ENCODE measurements around the gene SPAG16.
"Not testable (repeated sequence)": the region's sequence is repeated elsewhere in the genome, so short reads cannot be mapped to it uniquely, and the experiment has no call there.

SPAG16 gene

DNA sequence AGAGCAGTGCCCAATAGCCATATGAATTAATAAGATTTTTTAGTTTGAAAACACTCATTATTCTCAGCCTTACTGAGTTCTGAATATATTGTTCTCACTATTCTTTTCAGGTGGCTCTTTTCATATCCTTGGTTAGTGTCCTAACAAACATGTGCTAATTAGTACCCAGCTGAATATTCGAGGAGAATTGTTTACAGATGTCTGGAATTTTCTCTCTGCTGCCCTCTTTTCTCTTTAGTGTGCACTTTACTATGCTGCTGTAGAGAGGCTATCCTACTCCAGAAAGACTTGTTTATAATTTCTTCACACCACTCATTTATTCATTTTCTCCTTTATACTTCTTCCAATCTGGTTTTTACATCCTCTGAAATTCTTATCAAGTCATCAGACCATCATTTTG, 405.3 kb downstream of the SPAG16 start:
- intact Hi-C loops (cut with micrococcal nuclease), result no loop called here
- Mint-ChIP-seq H3K27me3 (no peaks in the 10 kb centered on the region), H3K36me3 (ENCODE audit: low read depth) (no peaks in the 10 kb centered on the region), H3K4me3 (no peak overlapping the region), H3K27ac (no peak overlapping the region), H3K9me3 (peaks cover 6% of the 10 kb centered on the region), H3K4me1 (ENCODE audit: low read depth) (no peaks in the 10 kb centered on the region)

DNA sequence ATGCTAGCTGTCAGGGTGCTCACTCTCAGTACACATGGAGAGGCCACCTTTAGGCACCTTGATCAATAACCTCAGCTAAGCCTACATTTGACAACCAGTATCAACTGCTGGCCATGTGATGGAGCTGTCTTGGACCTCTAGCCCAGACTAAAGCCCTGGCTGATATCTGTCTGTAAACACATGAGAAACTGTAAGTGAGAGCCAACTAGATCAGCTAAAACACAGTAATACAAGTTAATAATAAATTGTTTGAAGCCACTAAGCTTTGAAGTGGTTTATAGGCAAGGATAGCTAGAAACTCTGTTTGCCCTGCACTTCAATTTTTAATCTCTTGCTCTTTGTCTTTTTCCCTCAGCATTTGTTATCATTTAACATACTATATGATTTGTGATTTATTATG, 407.1 kb downstream of the SPAG16 start:
- no peaks in the 10 kb centered on the region for H3K36me3 Mint-ChIP-seq (ENCODE audit: low read depth)
- no peaks in the 10 kb centered on the region for H3K4me1 Mint-ChIP-seq (ENCODE audit: low read depth)
- H3K27ac Mint-ChIP-seq, result no peak overlapping the region
- peaks cover 6% of the 10 kb centered on the region for H3K9me3 Mint-ChIP-seq
- no peaks in the 10 kb centered on the region for H3K27me3 Mint-ChIP-seq
- intact Hi-C loops (cut with micrococcal nuclease), result no loop called here
- H3K4me3 Mint-ChIP-seq, result no peak overlapping the region

DNA sequence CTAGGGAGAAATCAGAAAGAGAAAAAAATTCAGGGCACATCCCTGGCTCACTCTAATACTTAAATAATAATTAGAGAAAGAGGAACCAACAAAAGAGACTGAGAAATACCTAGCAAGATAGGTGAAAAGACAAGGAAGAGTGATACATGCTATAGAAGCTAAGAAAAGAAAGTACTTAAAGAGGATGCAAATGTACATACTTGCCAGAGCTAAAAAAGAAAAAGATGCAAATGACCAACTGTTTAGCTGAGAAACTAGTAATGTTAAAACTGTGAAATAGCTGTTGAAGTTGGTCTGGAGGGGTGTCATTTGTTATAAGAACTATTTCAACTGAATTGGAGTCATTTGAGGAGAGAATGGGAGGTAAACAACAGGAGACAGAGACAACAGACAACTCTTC, 412.2 kb downstream of the SPAG16 start:
- Mint-ChIP-seq H3K36me3 (ENCODE audit: low read depth) (no peaks in the 10 kb centered on the region), H3K27me3 (no peaks in the 10 kb centered on the region), H3K4me1 (ENCODE audit: low read depth) (no peaks in the 10 kb centered on the region), H3K4me3 (no peak overlapping the region), H3K27ac (no peak overlapping the region), H3K9me3 (no peaks in the 10 kb centered on the region)
- intact Hi-C loops (cut with micrococcal nuclease), result no loop called here

DNA sequence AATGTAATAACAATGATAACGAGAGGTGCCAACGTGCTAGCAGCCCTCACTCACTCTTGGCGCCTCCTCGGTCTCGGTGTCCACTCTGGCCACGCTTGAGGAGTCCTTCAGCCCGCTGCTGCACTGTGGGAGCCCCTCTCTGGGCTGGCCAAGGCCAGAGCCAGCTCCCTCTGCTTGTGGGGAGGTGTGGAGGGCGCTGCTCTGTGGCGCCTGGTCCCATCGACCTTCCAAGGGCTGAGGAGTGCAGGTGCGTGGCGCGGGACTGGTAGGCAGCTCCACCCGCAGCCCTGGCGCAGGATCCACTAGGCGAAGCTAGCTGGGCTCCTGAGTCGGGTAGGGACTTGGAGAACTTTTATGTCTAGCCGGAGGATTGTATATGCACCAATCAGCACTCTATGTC, 417.1 kb downstream of the SPAG16 start:
- intact Hi-C loops (cut with micrococcal nuclease); H3K4me1 Mint-ChIP-seq (ENCODE audit: low read depth); H3K27ac Mint-ChIP-seq; H3K4me3 Mint-ChIP-seq; H3K36me3 Mint-ChIP-seq (ENCODE audit: low read depth); H3K27me3 Mint-ChIP-seq: not testable (repeated sequence)
- H3K9me3 Mint-ChIP-seq, result peaks cover 19% of the 10 kb centered on the region

DNA sequence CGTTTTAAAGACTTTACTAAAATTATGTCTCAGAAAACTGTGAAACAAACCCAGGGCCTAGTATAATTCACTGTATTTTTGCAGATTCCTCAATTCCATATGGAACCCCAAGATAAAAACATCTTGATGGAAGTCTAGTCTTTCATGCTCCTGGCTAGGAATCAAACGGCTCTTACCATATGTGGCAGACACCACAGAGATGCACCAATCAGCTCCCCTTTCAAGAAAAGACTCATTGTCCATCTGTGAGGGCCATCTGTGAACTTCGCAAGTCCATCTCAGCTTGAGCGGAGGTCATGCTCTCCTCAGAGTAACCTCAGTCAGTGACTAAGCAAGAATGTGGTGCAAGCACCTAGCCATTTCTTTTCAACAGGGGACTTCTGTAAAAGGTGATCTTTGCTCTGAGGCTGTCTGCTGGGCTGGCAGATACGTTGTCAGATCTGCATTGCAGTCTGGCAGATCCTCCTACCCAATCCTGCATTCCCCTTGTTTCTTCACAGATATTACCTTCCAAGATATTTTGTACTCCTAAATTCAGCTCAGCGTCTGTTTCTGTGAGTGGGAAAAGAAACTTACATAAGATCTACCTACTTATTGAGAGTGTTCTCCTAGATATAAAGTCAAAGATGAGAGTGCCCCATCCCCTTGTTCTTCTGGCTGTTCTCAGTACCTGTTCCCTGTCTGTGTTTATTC, 419.3 kb downstream of the SPAG16 start:
- Mint-ChIP-seq H3K4me3 (no peak overlapping the region), H3K27ac (no peak overlapping the region), H3K9me3 (peaks cover 19% of the 10 kb centered on the region), H3K4me1 (ENCODE audit: low read depth) (no peaks in the 10 kb centered on the region), H3K36me3 (ENCODE audit: low read depth) (no peaks in the 10 kb centered on the region), H3K27me3 (no peaks in the 10 kb centered on the region)
- intact Hi-C loops (cut with micrococcal nuclease), result no loop called here

DNA sequence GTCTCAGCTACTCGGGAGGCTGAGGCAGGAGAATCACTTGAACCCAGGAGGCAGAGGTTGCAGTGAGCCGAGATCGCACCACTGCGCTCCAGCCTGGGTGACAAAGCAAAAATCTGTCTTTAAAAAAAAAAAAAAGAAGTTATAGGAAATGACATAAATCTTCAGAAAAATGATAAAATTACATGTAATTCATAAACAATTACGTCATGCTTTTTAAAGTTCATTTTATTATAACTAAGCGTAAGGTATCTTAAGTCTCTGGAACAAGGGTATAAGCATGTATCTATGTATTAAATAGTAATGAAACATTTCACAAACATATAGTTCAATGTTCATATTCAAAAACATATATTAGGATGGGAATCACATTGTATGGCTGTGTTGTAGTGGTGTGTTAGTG, 425.9 kb downstream of the SPAG16 start:
- Mint-ChIP-seq H3K27ac (no peak overlapping the region), H3K36me3 (ENCODE audit: low read depth) (no peaks in the 10 kb centered on the region), H3K27me3 (no peaks in the 10 kb centered on the region), H3K4me1 (ENCODE audit: low read depth) (no peaks in the 10 kb centered on the region), H3K9me3 (no peaks in the 10 kb centered on the region), H3K4me3 (no peak overlapping the region)
- intact Hi-C loops (cut with micrococcal nuclease), result no loop called here

DNA sequence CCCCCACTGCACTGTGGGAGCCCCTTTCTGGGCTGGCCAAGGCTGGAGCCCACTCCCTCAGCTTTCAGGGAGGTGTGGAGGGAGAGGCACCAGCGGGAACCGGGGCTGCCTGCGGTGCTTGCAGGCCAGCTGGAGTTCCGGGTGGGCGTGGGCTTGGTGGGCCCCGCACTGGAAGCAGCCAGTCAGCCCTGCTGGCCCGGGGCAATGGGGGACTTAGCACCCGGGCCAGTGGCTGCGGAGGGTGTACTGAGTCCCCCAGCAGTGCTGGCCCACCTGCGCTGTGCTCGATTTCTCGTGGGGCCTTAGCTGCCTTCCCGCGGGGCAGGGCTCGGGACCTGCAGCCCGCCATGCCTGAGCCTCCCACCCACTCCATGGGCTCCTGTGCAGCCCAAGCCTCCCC, 434.1 kb downstream of the SPAG16 start:
- H3K36me3 Mint-ChIP-seq (ENCODE audit: low read depth); H3K4me3 Mint-ChIP-seq; H3K4me1 Mint-ChIP-seq (ENCODE audit: low read depth); H3K27ac Mint-ChIP-seq; H3K27me3 Mint-ChIP-seq; intact Hi-C loops (cut with micrococcal nuclease): not testable (repeated sequence)
- H3K9me3 Mint-ChIP-seq, result peaks cover 19% of the 10 kb centered on the region

DNA sequence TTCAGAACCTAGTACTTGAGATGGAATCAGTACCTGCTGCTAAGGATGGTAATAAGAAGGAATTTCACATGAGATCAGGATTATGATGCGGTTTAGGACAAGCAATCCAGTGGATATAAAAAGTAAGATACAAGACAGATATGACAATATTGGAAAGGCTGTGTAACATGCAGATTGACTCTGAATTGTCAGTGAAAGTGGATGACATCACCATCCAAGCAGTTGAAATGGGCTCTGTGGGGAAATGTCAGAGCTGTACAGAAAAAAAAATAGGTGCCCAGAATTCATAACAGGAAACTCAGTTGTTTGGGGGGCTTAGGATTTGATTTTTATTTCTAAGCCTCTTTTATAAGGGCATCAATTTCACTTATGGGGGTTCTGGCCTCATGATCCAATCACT, 438.3 kb downstream of the SPAG16 start:
- Mint-ChIP-seq H3K4me1 (ENCODE audit: low read depth) (no peaks in the 10 kb centered on the region), H3K36me3 (ENCODE audit: low read depth) (no peaks in the 10 kb centered on the region), H3K9me3 (peaks cover 17% of the 10 kb centered on the region), H3K27me3 (no peaks in the 10 kb centered on the region), H3K4me3 (no peak overlapping the region), H3K27ac (no peak overlapping the region)
- intact Hi-C loops (cut with micrococcal nuclease), result no loop called here

DNA sequence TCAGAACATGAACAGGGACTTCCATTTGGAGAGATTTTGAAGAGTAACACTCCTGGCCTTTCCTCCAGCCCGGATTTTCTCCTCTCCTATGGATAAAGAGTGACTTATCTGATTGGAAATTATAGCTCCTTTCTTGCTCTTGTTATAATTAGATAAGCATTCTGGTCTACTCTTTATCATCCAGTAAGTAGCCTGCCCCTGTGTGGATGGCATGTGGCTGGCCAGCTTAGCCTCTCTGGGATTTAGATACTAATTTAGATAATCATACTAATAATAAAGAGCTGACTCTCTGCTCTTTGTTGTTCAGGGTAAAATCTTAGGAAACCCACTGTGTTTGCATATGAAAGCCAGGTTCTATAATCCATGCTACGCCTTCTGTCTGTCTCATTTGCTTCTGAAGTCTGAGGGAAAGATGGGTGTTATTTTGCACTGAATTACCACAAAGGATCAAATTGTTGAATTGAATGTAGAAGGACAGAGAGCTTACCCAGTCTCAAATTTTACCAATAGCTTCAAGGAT, 438.8 kb downstream of the SPAG16 start:
- peaks cover 13% of the 10 kb centered on the region for H3K9me3 Mint-ChIP-seq
- H3K4me3 Mint-ChIP-seq, result no peak overlapping the region
- H3K36me3 Mint-ChIP-seq (ENCODE audit: low read depth), result no peaks in the 10 kb centered on the region
- intact Hi-C loops (cut with micrococcal nuclease), result no loop called here
- H3K27ac Mint-ChIP-seq, result no peak overlapping the region
- H3K4me1 Mint-ChIP-seq (ENCODE audit: low read depth), result no peaks in the 10 kb centered on the region
- no peaks in the 10 kb centered on the region for H3K27me3 Mint-ChIP-seq

DNA sequence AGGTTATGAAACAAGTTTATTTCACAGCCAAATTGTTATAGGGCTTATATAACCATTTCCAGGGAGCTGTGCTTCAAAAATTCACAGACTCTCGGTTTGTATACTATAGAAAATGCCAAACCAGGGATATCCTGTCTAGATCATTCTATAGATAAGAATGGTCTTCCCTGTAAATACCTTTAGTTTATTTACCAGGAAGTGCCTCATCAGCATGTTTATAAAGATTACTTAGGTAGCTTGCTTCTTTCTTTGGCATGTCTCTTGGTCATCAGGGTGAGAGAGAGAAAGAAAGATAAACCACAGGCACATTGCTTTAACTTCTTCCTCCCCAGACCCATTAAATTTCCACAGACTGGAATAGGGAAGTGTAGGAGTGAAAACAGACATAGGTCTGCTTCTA, 439.4 kb downstream of the SPAG16 start:
- no peak overlapping the region for H3K27ac Mint-ChIP-seq
- H3K9me3 Mint-ChIP-seq, result peaks cover 13% of the 10 kb centered on the region
- intact Hi-C loops (cut with micrococcal nuclease), result no loop called here
- no peak overlapping the region for H3K4me3 Mint-ChIP-seq
- no peaks in the 10 kb centered on the region for H3K36me3 Mint-ChIP-seq (ENCODE audit: low read depth)
- no peaks in the 10 kb centered on the region for H3K4me1 Mint-ChIP-seq (ENCODE audit: low read depth)
- H3K27me3 Mint-ChIP-seq, result no peaks in the 10 kb centered on the region

DNA sequence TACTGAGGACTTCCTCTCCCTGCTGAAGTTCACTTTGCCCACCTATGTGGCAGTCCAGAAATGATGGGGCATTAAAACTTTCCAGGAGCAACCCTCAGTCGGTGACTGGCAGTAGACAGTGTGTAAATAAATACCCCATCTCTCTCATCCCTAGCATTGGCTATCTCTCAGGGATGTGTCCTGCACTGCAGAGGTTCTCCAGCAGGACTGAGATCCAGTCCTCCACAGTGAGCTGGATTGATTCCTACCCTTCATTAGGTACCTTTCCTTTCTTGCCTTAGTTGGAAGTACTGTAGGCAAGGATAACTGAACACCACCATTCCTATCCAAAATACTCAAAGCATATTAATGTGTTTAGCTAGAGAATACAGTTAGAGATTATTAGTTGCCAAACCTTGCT, 441.8 kb downstream of the SPAG16 start:
- no peak overlapping the region for H3K4me3 Mint-ChIP-seq
- H3K27ac Mint-ChIP-seq, result no peak overlapping the region
- no peaks in the 10 kb centered on the region for H3K36me3 Mint-ChIP-seq (ENCODE audit: low read depth)
- H3K4me1 Mint-ChIP-seq (ENCODE audit: low read depth), result no peaks in the 10 kb centered on the region
- no peaks in the 10 kb centered on the region for H3K27me3 Mint-ChIP-seq
- intact Hi-C loops (cut with micrococcal nuclease), result no loop called here
- H3K9me3 Mint-ChIP-seq, result peaks cover 1% of the 10 kb centered on the region

DNA sequence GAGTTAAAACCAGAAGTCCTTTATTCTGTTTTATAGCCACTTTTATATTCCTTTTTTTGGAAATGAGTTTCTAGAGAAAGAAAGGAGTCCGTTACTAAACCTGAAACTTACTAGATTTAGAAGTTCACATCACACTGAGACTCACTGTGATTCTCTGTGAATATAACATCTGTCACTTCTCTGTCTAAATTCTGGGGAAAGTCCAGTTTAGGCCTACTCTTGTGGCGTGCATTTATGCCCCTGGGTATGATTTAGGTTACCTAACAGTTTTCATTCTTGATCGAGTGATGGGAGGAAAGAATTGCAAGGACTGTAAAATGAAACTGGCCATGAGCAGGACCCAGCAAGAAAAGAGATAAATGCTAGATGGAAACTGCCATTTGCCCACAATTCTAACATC, 449.6 kb downstream of the SPAG16 start:
- intact Hi-C loops (cut with micrococcal nuclease), result no loop called here
- Mint-ChIP-seq H3K4me1 (ENCODE audit: low read depth) (no peaks in the 10 kb centered on the region), H3K27ac (no peak overlapping the region), H3K36me3 (ENCODE audit: low read depth) (no peaks in the 10 kb centered on the region), H3K4me3 (no peak overlapping the region), H3K9me3 (peaks cover 13% of the 10 kb centered on the region), H3K27me3 (no peaks in the 10 kb centered on the region)

DNA sequence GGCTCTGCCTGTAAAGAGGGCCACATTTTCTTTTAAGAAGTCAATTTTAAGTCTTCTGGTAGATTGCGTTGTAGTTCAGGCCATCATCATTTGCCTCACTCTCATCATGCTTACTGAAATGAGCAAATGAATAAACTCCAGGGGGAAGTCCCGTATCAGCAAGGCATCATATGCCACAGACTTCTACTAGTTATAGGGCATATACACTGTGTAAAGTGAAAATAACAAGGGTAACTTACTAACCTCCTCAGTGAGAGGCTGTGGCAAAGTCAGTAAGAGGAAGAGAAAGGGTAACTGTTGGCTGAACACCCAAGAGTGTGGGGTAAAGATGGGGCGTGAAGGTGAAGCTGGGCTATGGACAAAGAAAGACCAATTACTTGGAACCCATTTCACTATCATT, 456.2 kb downstream of the SPAG16 start:
- peaks cover 11% of the 10 kb centered on the region for H3K9me3 Mint-ChIP-seq
- H3K27ac Mint-ChIP-seq, result no peak overlapping the region
- no peaks in the 10 kb centered on the region for H3K36me3 Mint-ChIP-seq (ENCODE audit: low read depth)
- intact Hi-C loops (cut with micrococcal nuclease), result no loop called here
- H3K4me3 Mint-ChIP-seq, result no peak overlapping the region
- H3K27me3 Mint-ChIP-seq, result no peaks in the 10 kb centered on the region
- no peaks in the 10 kb centered on the region for H3K4me1 Mint-ChIP-seq (ENCODE audit: low read depth)

DNA sequence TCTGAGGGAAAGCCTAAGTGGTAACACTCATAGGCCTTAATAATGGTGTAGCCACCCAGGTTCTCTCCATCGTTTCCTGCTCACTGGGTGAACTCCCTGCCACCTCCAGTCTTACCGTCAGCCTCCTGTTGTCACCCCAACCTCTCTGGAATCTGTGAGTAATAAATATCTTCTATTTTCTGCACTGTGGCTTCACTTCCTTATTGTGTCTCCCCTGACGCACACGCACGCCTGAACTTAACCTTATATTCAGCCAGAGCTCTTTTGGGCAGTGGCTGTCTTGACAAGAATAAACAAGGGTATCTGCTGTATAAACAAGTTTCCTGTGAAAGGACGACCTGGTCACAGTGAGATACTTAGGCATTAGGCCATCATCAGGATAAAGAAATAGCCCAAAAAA, 467.2 kb downstream of the SPAG16 start:
- H3K27ac Mint-ChIP-seq, result no peak overlapping the region
- no peak overlapping the region for H3K4me3 Mint-ChIP-seq
- no peaks in the 10 kb centered on the region for H3K9me3 Mint-ChIP-seq
- intact Hi-C loops (cut with micrococcal nuclease), result no loop called here
- H3K27me3 Mint-ChIP-seq, result no peaks in the 10 kb centered on the region
- no peaks in the 10 kb centered on the region for H3K4me1 Mint-ChIP-seq (ENCODE audit: low read depth)
- H3K36me3 Mint-ChIP-seq (ENCODE audit: low read depth), result no peaks in the 10 kb centered on the region

DNA sequence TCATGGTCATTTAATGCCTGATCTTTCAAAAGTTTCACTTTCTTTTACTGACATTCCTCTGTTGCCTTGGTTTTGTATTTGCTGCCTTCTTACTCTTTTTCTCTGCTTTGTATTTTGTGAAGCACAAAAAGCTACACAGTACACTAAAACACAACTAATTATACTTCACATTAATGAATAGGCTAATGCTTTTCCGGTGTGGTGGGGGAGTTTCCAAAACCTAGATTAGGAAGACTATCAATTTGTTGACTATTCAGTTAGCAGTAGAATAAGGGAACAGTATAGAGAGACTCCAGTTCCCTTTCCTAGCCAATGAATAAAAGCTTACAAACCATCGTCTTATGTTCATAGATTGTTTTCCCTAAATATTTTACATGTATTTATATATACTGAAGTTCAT, 468.3 kb downstream of the SPAG16 start:
- Mint-ChIP-seq H3K4me1 (ENCODE audit: low read depth) (no peaks in the 10 kb centered on the region), H3K27ac (no peak overlapping the region), H3K9me3 (no peaks in the 10 kb centered on the region), H3K4me3 (no peak overlapping the region), H3K36me3 (ENCODE audit: low read depth) (no peaks in the 10 kb centered on the region), H3K27me3 (no peaks in the 10 kb centered on the region)
- intact Hi-C loops (cut with micrococcal nuclease), result no loop called here

All from dendritic cell treated with granulocyte-macrophage colony-stimulating factor and Interleukin-4, amounts not matched to agents 40 ng/mL and 50 ng/mL, for 4 days (primary cell).